GM21737 (cell line): ENCODE measurements around the gene EDEM1.

ENCODE experiments used
- ATAC-seq: cut with Tn5 transposase; IDR thresholded peaks from one replicate; pipeline ENCODE4 v1.9.1; 2021; ENCODE audit warnings: mild to moderate bottlenecking, moderate library complexity; ENCODE audit not compliant: unreplicated experiment

The EDEM1 gene

GRCh38 chr3:5197470-5198312 lies 10.2 kb downstream of the EDEM1 start:
- peak; percentile 59 for ATAC-seq

GRCh38 chr3:5198313-5198677 lies 10.8 kb downstream of the EDEM1 start:
- no peak for ATAC-seq

DNA sequence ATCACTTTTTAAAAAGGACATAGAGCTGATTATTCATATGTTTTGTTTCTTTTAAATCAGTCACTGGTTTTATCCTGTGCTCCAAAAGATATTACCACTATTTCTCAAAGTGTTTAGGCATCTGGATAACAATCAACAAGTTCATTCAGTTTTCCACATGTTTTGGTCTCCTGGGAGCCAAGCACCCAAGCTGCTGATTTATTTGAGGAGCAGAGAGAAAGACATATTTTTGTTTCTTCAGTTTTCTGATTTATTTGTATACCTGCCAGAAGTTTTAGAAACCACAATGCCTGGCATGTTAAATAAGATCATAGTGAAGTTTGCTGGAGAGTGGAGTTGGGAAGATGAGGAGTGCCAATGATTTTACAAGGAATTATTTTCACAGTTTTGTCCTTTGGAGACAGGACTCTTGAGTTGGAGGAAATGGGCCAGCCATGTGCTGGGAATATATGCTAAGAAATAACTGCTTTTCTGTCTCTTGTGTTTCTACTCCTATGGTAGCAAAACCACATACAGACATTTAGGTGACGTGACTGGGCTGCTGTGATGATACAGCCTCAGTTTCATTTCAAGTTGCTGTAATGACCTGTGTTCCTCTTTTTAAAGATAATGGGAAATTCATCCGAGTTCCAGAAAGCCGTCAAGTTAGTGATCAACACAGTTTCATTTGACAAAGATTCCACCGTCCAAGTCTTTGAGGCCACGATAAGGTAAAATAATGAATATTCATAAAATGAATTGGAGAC lies 11.7 kb downstream of the EDEM1 start:
- ATAC-seq, result no peak

DNA sequence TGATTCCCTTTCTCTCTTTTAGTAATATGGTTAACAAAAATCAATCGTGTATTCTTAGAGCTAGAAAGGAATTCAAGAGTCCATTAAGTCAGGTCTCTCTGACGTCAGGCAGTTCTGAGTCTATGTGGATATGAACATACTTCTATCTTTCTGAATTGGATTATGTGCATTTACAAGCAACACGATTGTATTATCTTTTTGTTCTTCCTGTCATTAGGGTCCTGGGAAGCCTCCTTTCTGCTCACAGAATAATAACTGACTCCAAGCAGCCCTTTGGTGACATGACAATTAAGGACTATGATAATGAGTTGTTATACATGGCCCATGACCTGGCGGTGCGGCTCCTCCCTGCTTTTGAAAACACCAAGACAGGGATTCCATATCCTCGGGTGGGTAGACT lies 14.0 kb downstream of the EDEM1 start:
- ATAC-seq, result no peak

DNA sequence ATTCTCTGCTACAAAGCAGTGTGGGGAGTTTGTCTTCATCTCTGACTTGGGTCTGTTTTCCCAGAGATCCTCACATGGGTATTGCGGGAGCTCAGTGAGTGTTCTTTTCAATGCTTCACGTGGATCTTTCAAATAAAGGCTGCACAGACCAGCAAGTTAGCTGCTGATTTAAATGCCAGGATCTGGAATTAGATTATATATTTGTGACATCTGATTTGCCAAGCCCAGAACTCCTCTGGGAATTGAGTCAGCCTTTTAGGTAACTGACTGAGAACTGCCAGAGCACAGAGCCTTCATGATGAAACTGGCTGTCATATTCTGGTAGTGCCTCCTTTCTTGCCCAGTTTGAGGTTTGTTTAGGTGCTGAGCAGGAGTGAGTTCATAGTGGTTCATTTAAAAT lies 14.7 kb downstream of the EDEM1 start:
- ATAC-seq, result no peak

DNA sequence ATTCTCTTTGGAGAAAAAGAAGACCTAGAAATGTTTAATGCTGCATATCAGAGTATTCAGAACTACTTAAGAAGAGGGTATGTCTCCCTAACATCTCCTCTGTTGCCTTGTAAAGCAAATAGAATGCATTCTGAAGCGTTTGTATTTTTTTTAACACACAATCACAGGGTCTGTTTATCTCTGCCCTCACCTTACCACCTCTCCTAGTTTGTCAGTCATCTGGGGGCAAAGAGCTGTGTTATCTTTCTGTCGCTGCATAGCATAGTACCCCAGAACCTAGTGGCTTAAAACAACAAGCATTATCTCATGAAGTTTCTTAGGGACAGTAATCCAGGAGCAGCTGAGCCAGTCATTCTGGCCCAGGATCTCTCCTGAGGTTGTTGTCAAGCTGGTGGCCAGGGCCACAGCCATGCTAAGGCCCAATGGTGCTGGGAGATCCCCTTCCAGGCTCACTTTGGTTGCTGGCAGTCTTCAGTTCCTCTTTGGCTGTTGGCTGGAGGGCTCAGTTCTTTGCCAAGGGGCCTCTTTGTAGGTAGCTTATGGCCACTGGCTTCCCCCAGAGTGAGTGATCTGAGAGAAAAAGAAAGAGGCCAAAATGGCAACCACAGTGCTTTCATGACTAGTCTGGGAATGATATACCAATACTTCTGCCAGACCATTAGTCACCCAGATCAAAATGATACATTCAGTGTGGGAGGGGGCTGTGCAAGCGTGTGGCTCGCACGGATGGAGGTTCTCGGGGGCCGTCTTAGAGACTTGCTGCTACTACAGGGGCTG lies 17.8 kb downstream of the EDEM1 start:
- ATAC-seq, result peak; percentile 97

DNA sequence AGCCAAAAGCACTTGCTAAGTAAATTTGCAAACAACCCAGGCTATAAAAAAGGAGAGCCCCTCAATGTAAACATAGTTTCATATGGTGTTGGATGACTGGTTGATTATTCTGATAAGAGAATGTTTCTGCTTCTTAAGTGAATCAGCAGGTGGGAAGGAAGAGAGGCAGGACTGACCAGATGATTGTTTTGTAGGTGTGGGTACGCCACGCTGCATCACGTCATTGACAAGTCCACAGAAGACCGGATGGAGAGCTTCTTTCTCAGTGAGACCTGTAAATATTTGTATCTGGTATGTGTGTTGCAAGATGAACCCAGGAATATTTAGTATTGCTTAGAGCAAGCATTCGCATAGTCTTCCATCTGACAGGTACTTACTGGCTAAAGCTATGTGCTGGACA lies 23.4 kb downstream of the EDEM1 start:
- ATAC-seq, result no peak

DNA sequence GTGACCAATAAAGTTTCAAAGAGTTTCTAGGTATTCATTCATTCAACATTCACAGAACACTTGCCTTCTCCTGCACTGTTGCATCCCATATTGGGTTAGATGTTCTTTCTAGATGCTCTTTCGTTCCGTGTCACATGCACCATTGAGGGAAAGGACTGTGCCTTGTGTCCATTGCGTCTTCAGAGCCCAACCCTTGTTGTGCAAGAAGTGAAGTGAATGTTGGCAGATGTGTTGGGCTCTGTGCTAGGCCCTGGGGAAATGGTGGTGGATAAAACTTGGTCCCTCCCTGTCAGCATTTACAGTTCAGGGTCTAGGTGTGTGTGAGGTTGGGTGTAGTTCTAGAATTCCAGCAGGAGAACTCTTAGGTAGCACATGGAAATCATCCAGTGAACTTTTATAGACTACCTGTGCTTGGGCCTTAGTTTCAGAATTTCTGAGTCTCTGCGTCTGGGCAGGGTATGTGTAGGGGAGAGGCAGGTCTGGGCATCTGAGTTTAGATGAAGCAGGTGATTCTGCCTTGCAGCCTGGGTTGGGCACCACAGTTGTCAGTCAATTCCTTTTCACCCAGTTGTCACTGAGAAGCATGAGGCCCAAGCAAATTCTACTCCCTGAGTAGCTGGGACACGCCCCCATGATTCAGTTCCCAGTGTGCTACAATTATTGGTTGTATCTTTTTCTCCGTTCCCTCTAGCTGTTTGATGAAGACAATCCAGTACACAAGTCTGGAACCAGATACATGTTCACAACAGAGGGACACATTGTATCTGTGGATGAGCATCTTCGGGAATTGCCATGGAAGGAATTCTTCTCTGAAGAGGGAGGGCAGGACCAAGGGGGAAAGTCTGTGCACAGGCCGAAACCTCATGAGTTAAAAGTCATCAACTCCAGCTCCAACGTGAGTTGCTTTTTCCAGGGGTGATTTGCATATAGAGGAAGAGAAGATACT lies 25.4 kb downstream of the EDEM1 start:
- no peak for ATAC-seq

DNA sequence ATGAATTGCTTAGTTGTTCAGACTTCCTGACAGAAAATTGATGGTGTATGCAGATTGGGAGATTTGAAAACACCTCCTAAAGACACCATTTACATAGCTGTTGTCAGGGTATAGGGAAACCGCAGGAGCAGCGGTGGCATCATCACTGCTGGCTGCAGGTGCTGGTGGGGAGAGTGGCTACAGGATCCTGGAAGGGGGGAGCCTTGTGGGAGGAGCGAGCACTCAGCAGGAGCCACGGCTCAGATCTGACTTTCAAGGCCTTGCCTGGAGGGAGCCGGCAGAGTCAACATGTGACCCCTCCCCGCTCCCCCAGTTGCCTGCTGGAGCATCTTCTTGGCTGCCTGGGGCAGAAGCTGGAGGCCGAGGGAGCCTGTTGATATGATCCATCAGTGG lies 26.1 kb downstream of the EDEM1 start:
- no peak for ATAC-seq

DNA sequence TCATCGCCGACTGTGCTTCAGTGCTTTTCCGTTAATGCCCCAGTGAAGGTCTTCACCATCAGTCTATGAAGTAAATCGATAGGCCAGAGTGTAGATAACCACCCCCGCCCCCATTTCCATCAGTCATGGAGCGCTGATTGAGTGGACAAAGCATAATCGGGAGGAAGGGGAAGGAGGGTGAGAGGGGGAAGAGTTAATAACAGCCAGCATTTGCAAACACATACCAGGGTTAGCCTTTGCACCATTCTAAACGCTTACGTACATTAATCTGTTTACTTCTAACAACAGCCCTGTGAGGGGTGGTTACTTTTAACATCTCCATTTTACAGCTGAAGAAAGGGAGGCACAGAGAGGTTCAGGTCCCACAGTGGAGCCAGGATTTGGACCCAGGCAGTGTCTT lies 26.8 kb downstream of the EDEM1 start:
- ATAC-seq, result no peak

DNA sequence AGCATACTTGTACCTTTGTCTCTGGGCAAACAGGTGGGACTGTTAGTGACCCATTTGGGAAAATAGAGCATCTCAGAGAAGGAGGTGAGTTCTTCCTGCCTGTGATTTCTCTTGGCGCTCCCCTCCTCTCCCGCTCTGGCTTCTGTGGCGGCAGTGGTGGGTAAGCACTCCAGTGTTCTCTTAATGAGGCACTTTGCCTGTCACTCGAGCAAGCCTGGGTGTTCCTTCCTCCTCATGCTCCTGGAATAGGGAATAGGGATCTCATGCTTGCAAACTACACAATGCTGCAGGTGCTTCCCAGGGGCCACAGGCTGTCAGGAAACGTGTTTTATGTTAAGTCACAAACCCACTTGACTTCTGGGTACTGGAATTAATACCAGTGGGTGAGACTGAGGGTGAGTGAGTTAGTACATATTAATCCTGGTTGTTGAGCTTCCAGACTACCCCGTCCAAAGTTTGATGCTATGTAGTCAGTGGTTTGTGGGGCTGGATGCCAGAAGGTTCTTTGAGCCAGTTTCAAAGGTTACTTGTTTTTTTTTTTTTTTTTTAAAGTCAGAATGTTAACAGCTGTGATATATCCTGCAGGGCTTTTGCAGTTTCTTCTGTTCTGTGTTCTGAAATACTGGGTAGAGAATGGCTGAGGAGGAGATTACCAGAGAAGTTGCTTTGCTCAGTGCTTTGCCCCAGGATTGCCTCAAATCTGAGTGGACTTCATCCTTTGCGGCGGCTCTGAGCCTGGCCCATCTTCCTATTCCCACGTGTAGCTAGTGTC lies 30.5 kb downstream of the EDEM1 start:
- ATAC-seq, result no peak

DNA sequence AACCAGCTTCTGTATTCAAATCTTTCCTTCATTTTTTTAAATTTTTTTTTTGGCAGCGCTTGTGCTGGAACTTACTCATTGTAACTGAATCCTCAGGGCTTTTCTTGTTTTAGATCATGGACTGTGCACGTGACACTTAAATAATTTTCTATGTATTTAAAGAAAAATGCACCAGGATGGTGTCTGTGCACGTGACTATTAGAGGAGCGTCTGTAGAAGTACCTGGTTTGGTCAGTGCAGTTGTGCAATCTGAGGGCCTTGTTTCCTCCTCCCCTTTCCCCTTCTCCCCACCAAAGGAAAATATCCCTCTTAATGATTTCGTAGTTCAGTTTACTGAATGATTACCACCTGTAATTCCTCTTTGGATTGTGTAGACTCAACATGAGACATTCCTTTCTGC lies 31.3 kb downstream of the EDEM1 start:
- ATAC-seq, result no peak

DNA sequence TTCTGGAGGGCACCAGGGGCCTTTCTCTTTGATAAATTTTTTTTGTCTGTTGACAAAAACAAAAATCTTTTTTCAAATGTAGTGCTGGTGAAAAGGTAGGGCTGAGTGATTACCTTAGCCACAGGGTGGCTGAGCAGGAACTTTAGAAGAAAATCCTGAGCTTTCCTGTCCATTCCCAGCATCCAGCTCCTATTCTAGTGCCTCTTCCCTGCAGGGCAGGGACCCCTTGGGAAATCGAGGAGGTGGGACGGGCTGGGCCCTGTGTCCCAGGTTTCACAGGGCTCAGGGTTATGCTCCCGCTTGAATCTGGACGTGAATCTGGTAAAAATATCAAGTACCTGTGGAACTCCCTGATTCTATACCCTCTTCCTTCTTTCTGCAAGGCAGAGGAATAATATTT lies 31.7 kb downstream of the EDEM1 start:
- no peak for ATAC-seq

DNA sequence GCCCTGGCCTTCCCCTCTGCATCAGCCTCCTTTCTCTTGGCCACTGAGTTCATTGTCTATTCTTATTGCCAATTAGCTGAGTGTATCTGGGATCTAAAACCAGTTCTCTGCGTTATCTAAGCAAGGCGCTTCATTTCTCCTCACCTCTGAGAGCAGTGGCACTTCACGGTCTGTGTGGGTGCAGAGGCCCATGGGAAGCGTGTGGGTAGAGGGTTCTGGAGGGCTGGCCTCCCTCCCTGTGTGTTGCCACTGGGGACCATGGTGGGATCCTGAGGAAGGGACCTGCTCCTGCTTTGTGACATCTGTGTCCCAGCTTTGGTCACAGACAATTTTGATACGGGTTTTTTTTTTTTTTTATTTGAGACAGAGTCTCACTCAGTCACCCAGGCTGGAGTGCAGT lies 32.7 kb downstream of the EDEM1 start:
- no peak for ATAC-seq

DNA sequence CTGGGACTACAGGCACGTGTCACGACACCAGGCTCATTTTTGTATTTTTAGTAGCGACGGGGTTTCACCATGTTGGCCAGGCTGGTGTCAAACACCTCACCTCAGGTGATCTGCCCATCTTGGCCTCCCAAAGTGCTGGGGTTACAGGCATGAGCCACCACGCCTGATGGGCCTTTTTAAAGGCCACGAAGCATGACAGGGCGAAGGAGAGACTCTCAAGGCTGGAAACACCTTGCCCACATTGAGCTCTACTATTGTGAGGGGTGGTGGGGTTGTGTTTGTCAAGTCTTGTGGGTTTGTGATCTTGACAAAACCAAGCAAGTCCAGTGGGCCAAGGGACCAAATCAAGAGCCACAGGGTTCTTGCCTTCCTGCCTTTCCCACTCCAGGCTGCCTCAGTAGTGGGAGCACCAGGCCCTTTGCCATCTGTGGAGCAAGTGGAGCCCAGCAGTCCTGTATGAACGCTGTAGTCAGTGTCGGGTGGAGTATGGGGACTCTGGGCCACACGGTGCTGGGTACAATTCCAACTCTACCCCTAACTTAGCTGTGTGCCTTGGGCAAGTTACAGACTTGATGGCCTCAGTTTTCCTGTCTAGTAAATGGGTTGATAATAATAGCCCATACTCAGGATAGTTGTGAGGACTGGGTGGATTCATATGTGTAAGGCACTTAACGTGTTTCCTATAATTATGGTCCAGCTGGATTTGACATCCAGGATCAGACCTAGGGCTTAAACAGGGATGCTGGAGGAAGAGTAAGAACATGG lies 33.3 kb downstream of the EDEM1 start:
- ATAC-seq, result no peak

DNA sequence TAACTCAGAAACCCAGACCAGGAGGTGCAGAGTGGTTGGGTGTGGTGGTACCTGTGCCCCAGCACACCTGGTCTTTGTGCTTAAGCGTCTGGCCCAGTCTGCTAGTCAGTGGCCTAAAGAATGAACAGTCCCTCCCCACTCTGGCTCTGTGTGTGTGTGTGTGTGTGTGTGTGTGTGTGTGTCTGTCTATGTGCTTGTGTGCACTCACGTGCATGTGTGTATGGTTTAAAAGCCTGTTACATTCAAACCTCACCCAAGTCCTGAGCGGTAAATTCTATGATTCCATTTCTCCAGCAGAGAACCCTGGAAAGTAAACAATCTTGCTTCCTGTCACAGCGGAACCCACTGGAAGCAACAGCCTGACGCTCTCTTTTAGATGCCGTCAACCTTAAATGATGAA lies 34.2 kb downstream of the EDEM1 start:
- ATAC-seq, result no peak

DNA sequence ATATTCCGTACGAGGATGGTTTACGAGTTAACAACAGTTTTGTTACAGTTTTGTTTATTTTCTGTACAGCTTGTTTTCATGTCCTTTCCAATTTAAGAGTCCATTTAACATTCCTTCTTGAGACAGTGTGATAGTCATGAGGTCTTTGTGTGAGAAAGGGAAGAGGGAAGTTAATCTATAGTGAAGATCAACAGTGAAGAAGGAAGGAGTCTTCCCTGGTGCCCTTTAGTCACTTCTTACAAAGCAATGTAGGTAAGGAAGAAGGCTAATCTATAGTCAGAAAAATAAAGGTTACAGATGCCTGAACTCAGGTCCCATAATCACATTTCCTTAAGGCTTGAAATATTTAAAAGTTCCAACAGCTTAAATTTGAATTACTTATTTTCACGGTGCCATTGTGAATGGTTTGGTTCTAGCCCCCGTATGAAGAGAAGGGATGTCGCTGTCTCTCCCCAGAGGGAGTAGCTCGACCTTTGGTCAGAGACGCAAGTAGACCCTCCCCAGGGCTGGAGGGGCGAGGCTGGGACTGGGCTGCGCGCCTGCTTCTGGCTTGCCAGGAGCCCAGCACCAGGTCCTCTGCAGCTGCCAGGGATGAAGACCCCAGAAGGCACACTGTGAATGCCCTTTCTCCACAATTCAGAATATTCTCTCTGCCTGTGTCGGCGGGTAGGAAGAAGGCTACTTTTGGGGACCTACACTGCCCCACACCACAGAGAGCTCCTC lies 34.9 kb downstream of the EDEM1 start:
- ATAC-seq, result no peak

DNA sequence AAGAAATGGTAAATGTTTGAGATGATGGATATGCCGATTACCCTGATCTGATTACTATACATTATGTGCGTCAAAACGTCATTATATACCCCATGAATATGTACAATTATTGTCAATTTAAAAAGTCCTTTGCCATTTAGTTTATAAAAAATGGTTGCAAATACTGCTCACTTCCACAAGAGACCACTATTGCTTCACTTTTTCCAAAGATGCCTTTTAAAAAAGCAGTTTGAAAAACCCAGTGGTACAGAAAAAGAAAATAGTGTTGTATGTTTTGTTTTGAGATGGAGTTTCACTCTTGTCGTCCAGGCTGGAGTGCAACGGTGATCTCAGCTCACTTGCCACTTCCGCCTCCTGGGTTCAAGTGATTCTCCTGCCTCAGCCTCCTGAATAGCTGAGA lies 39.3 kb downstream of the EDEM1 start:
- ATAC-seq, result no peak
